Tibial nerve (tissue), 4 donors: ENCODE results near the gene BRD3OS. TPM values are rescaled to one million over a fixed set of nuclear protein-coding genes. Genes with fewer than 3 reads are reported as not detected.

Experiments used
- DNase-seq, 2 donors: peaks; one replicate each; pipeline ENCODE4 v3.0.0-alpha.2; 2019; ENCODE audit warnings: low spot score in 2 of 2
- H3K27ac ChIP-seq, 4 donors: fragments of 200-600 bp; sonication (generic) in 3 of 4; one replicate each; pipeline ENCODE4 v1.5.1; 2017 to 2019; ENCODE audit warnings: mild to moderate bottlenecking in 1 of 4
- H3K27me3 ChIP-seq, 2 donors: fragments of 200-600 bp; sonication (generic) in 1 of 2; one replicate each; pipeline versions ENCODE4 v1.5.1 to v1.6.0; 2017 to 2019
- H3K36me3 ChIP-seq, 3 donors: fragments of 200-600 bp; sonication (generic); one replicate each; pipeline ENCODE4 v1.5.1; 2018 to 2019
- H3K4me1 ChIP-seq, 4 donors: fragments of 200-600 bp; sonication (generic) in 3 of 4; one replicate each; pipeline ENCODE4 v1.5.1; 2017 to 2019
- H3K4me3 ChIP-seq, 4 donors: fragments of 200-600 bp; sonication (generic) in 3 of 4; one replicate each; pipeline ENCODE4 v1.5.1; 2017 to 2019; ENCODE audit warnings: mild to moderate bottlenecking in 1 of 4, moderate library complexity in 1 of 4
- H3K9me3 ChIP-seq, 4 donors: fragments of 200-600 bp; sonication (generic) in 3 of 4; one replicate each; pipeline ENCODE4 v1.5.1; 2017 to 2019
- CTCF ChIP-seq, 5 experiments: fragments of 200-600 bp in 3 of 5; fragments of 450-650 bp in 2 of 5; sonication (generic) in 3 of 5; IDR thresholded peaks; one replicate each; pipeline ENCODE4 v1.5.1; 2016 to 2019; ENCODE audit warnings: antibody characterized with exemption in 5 of 5, mild to moderate bottlenecking in 3 of 5, moderate library complexity in 2 of 5
- EP300 ChIP-seq, 2 donors: sonication (generic); formaldehyde crosslinking; IDR thresholded peaks; one replicate each; pipeline ENCODE4 v1.6.1; 2017; ENCODE audit warnings: antibody characterized with exemption in 2 of 2, mild to moderate bottlenecking in 1 of 2
- POLR2A ChIP-seq, 2 donors: fragments of 450-650 bp; IDR thresholded peaks; one replicate each; pipeline ENCODE4 v1.6.1; 2017; ENCODE audit warnings: antibody characterized with exemption in 2 of 2, mild to moderate bottlenecking in 2 of 2, moderate library complexity in 2 of 2
- WGBS, 2 donors: methylation state at CpG; one replicate each; pipeline ENCODE4 v1.1.5; 2018; 5-methylcytosine and 5-hydroxymethylcytosine counted together
- total RNA-seq, 4 donors: library from RNA; depleted of rRNA; stranded (reverse); fragments of >200 nt; gene quantifications; one replicate each; pipeline ENCODE4 v1.1.0, GENCODE V29; 2016

The BRD3OS gene
- total RNA-seq, 4 donors from 2014 or later, result 9.2 to 28.2 (median 13.7) TPM

- H3K4me1 ChIP-seq, result peaks cover 0 to 79% (median 63%) of the 10 kb centered on the region in 4 donors
- no peaks in the 10 kb centered on the region for H3K9me3 ChIP-seq
- H3K36me3 ChIP-seq, result peaks cover 0 to 30% (median 8%) of the 10 kb centered on the region in 3 donors
- 15 to 39% methylated on average over 4 to 12 of the region's 13 CpGs for WGBS, 2 donors
- TF ChIP-seq CTCF (IDR thresholded peaks at IDR 0.05), result no peak
- peak in 1 of 2 donors; percentile 46 for TF ChIP-seq EP300 (IDR thresholded peaks at IDR 0.05)
- TF ChIP-seq POLR2A (IDR thresholded peaks at IDR 0.05), result no peak
- H3K27ac ChIP-seq, result peak overlapping the region; percentile 51 to 79 (median 64)
- peak overlapping the region in 1 of 4 donors; percentile 7 for H3K4me3 ChIP-seq
- DNase-seq, result peak; percentile 43 to 62
- H3K27me3 ChIP-seq, result no peaks in the 10 kb centered on the region
These were observed 30.7 kb downstream of the BRD3OS start for GRCh38 chr9:134055981-134056461.

- no peak overlapping the region for H3K4me3 ChIP-seq
- DNase-seq, result no peak
- peaks cover 0 to 23% (median 8%) of the 10 kb centered on the region in 3 donors for H3K36me3 ChIP-seq
- H3K27me3 ChIP-seq, result no peaks in the 10 kb centered on the region
- no peaks in the 10 kb centered on the region for H3K9me3 ChIP-seq
- TF ChIP-seq POLR2A (IDR thresholded peaks at IDR 0.05) (no peak), CTCF (IDR thresholded peaks at IDR 0.05) (no peak), EP300 (IDR thresholded peaks at IDR 0.05) (no peak)
- WGBS, 2 donors, result 78 to 79% methylated on average over 20 to 23 of the region's 23 CpGs
- peak overlapping the region; percentile 51 to 79 (median 64) for H3K27ac ChIP-seq
- H3K4me1 ChIP-seq, result peaks cover 0 to 86% (median 70%) of the 10 kb centered on the region in 4 donors
These were observed 31.4 kb downstream of the BRD3OS start for GRCh38 chr9:134056483-134057306.

GRCh38 chr9:134057307-134057657 lies 32.0 kb downstream of the BRD3OS start:
- TF ChIP-seq EP300 (IDR thresholded peaks at IDR 0.05), result no peak
- no peak for TF ChIP-seq CTCF (IDR thresholded peaks at IDR 0.05)
- no peak for TF ChIP-seq POLR2A (IDR thresholded peaks at IDR 0.05)

GRCh38 chr9:134057751-134058701 lies 32.7 kb downstream of the BRD3OS start:
- no peak for DNase-seq
- Histone ChIP-seq H3K4me1 (peaks cover 0 to 99% (median 82%) of the 10 kb centered on the region in 4 donors), H3K36me3 (peaks cover 0 to 10% (median 1%) of the 10 kb centered on the region in 3 donors), H3K27me3 (no peaks in the 10 kb centered on the region), H3K4me3 (no peak overlapping the region), H3K27ac (peak overlapping the region in 2 of 4 donors; percentile 52 to 79), H3K9me3 (no peaks in the 10 kb centered on the region)
- WGBS, 2 donors, result 48 to 65% methylated on average over 20 to 26 of the region's 28 CpGs
- TF ChIP-seq CTCF (IDR thresholded peaks at IDR 0.05) (no peak), EP300 (IDR thresholded peaks at IDR 0.05) (no peak), POLR2A (IDR thresholded peaks at IDR 0.05) (no peak)

More at GRCh38 chr9:134057307-134057657, 32.0 kb downstream of the BRD3OS start:
- Histone ChIP-seq H3K27ac (peak overlapping the region in 2 of 4 donors; percentile 77 to 79), H3K4me3 (no peak overlapping the region), H3K9me3 (no peaks in the 10 kb centered on the region), H3K36me3 (peaks cover 0 to 17% (median 8%) of the 10 kb centered on the region in 3 donors), H3K27me3 (no peaks in the 10 kb centered on the region), H3K4me1 (peaks cover 0 to 92% (median 75%) of the 10 kb centered on the region in 4 donors)
- 84 to 95% methylated on average over 11 to 13 of the region's 13 CpGs for WGBS, 2 donors
- DNase-seq, result no peak
